Activated CD8-positive, alpha-beta memory T cell treated with anti-CD3 and anti-CD28 coated beads for 36 hours (primary cell): ENCODE data around the gene PAAF1. TPM values are rescaled to one million over a fixed set of nuclear protein-coding genes. Genes with fewer than 3 reads are reported as not detected.

Experiments
- total RNA-seq, 2 experiments: library from RNA; stranded (reverse); gene quantifications; one replicate each; pipeline ENCODE4 v1.2.3, GENCODE V29; 2021

PAAF1 gene
- total RNA-seq, 2 experiments from 2014 or later, result 26.4 to 26.8 TPM

Other genes with a start within 250 kb of the PAAF1 start
- gene PLEKHB1, start 230.4 kb upstream of the PAAF1 start, total RNA-seq, result 1 to 10 TPM; 7.3 to 7.7 TPM
- 10 to 100 TPM; 69.0 to 72.1 TPM for gene RAB6A, start 115.9 kb upstream of the PAAF1 start, total RNA-seq
- gene MRPL48, start 89.1 kb upstream of the PAAF1 start, total RNA-seq, result 10 to 100 TPM; 59.5 to 61.8 TPM
- gene COA4, start 153 bp upstream of the PAAF1 start, total RNA-seq, result 100 to 1,000 TPM; 112 to 113 TPM
- under 1 TPM in 1 of 2 experiments, not detected in 1; 0.40 TPM for gene DNAJB13, start 74.0 kb downstream of the PAAF1 start, total RNA-seq
- 100 to 1,000 TPM; 270 to 279 TPM for gene UCP2, start 105.8 kb downstream of the PAAF1 start, total RNA-seq
- 1 to 10 TPM; 1.6 to 2.0 TPM for gene UCP3, start 132.1 kb downstream of the PAAF1 start, total RNA-seq